GM21786 (cell line): ENCODE data around the gene MPIG6B.

Experiments used
- ATAC-seq: cut with Tn5 transposase; IDR thresholded peaks from one replicate; pipeline ENCODE4 v1.9.1; 2021; ENCODE audit not compliant: unreplicated experiment

The MPIG6B gene

GRCh38 chr6:31720196-31720770, 2.9 kb upstream of the MPIG6B start:
- ATAC-seq = no peak

- no peak for ATAC-seq
Measured at GRCh38 chr6:31721351-31722020, 1.7 kb upstream of the MPIG6B start, which contains the start of gene LY6G6C. Gene LY6G6C (minus strand): TSS chr6:31721746. CDS start chr6:31721679, 67 bp downstream.

GRCh38 chr6:31722173-31722572, 1.0 kb upstream of the MPIG6B start:
- ATAC-seq = no peak

- ATAC-seq = no peak
Measured at GRCh38 chr6:31723980-31724691, 963 bp downstream of the MPIG6B start.

- no peak for ATAC-seq
Measured at GRCh38 chr6:31725502-31726350, 2.6 kb downstream of the MPIG6B start.

- ATAC-seq = peak; percentile 54
Measured at GRCh38 chr6:31727034-31727716, 4.0 kb downstream of the MPIG6B start.

- ATAC-seq = no peak
Measured at GRCh38 chr6:31727717-31728671, 4.8 kb downstream of the MPIG6B start.

GRCh38 chr6:31728767-31729514, 5.8 kb downstream of the MPIG6B start, which contains the start of gene DDAH2:
Gene DDAH2 (minus strand): TSS chr6:31729299. CDS start chr6:31729161, 138 bp downstream.
- ATAC-seq = no peak

GRCh38 chr6:31729515-31729978, 6.4 kb downstream of the MPIG6B start:
- peak; percentile 40 for ATAC-seq

GRCh38 chr6:31729979-31730630, 6.9 kb downstream of the MPIG6B start:
- ATAC-seq = peak; percentile 40

- ATAC-seq = no peak
Measured at GRCh38 chr6:31730631-31731086, 7.5 kb downstream of the MPIG6B start.

GRCh38 chr6:31732029-31732428, 8.9 kb downstream of the MPIG6B start:
- ATAC-seq = no peak

- ATAC-seq = no peak
Measured at GRCh38 chr6:31733734-31734133, 10.6 kb downstream of the MPIG6B start.

- no peak for ATAC-seq
Measured at GRCh38 chr6:31734247-31734820, 11.2 kb downstream of the MPIG6B start.

- peak; percentile 30 for ATAC-seq
Measured at GRCh38 chr6:31734821-31735406, 11.7 kb downstream of the MPIG6B start.

GRCh38 chr6:31736021-31736767, 13.0 kb downstream of the MPIG6B start, which contains the start of gene CLIC1:
Gene CLIC1 (minus strand): TSS chr6:31736530. CDS start chr6:31736300, 230 bp downstream.
- ATAC-seq = no peak
